HepG2 (cell line): ENCODE results near the gene SMARCD1. TPM values are rescaled to one million over a fixed set of nuclear protein-coding genes. Genes with fewer than 3 reads are reported as not detected.
A peak's percentile ranks its signal among the peaks of the same experiment; 100 is the strongest.

Source experiments
- EEA1 ChIP-seq: sonication (generic); formaldehyde crosslinking; IDR thresholded peaks from 2 replicates; pipeline ENCODE4 v1.5.1; 2020; ENCODE audit warnings: mild to moderate bottlenecking, missing genetic modification reagents, borderline replicate concordance
- FOXK1 ChIP-seq: sonication (generic); formaldehyde crosslinking; IDR thresholded peaks from 2 replicates; pipeline ENCODE4 v1.4.0; 2020; ENCODE audit warnings: low read depth, missing genetic modification reagents, borderline replicate concordance
- FUBP1 ChIP-seq: sonication (generic); formaldehyde crosslinking; IDR thresholded peaks from 2 replicates; pipeline ENCODE4 v1.5.1; 2020; ENCODE audit warnings: missing genetic modification reagents, mild to moderate bottlenecking, borderline replicate concordance
- HOMEZ ChIP-seq: IDR thresholded peaks from 2 replicates; pipeline ENCODE4 v1.6.1; 2016; ENCODE audit warnings: low read depth
- MAZ ChIP-seq, 2 experiments: sonication (generic) in 1 of 2; formaldehyde crosslinking in 1 of 2; IDR thresholded peaks; 2 replicates each; pipeline versions ENCODE4 v1.5.0 to v1.6.1; 2012 to 2020; ENCODE audit warnings: low read depth in 2 of 2, mild to moderate bottlenecking in 2 of 2, borderline replicate concordance in 1 of 2, improper control_type of control experiment in 1 of 2, low read length in 1 of 2, missing genetic modification reagents in 1 of 2, moderate library complexity in 1 of 2
- NCOA5 ChIP-seq: sonication (generic); formaldehyde crosslinking; IDR thresholded peaks from 2 replicates; pipeline ENCODE4 v1.4.0; 2020; ENCODE audit warnings: missing genetic modification reagents
- NKX3-1 ChIP-seq: sonication (generic); formaldehyde crosslinking; IDR thresholded peaks from 2 replicates; pipeline ENCODE4 v1.5.0; 2020; ENCODE audit warnings: missing genetic modification reagents
- SP5 ChIP-seq: IDR thresholded peaks from 2 replicates; pipeline ENCODE4 v1.6.1; 2016; ENCODE audit warnings: low read depth, borderline replicate concordance
- ZFP82 ChIP-seq: sonication (generic); formaldehyde crosslinking; IDR thresholded peaks from 2 replicates; pipeline ENCODE4 v1.5.1; 2020; ENCODE audit warnings: mild to moderate bottlenecking, missing genetic modification reagents, borderline replicate concordance
- ZNF160 ChIP-seq: sonication (generic); formaldehyde crosslinking; IDR thresholded peaks from 2 replicates; pipeline ENCODE4 v1.8.0; 2022; ENCODE audit warnings: mild to moderate bottlenecking, inconsistent platforms, missing genetic modification reagents
- ZNF337 ChIP-seq: sonication (generic); formaldehyde crosslinking; IDR thresholded peaks from 2 replicates; pipeline ENCODE4 v1.5.1; 2020; ENCODE audit warnings: missing genetic modification reagents, low read depth, mild to moderate bottlenecking, borderline replicate concordance
- ZNF556 ChIP-seq: sonication (generic); formaldehyde crosslinking; IDR thresholded peaks from 2 replicates; pipeline ENCODE4 v1.4.0; 2020; ENCODE audit warnings: mild to moderate bottlenecking, missing genetic modification reagents, borderline replicate concordance
- ZNF761 ChIP-seq: sonication (generic); formaldehyde crosslinking; conservative IDR thresholded peaks from 2 replicates; pipeline ENCODE4 v1.4.0; 2020; ENCODE audit warnings: mild to moderate bottlenecking, missing genetic modification reagents
- polyA plus RNA-seq, 8 experiments: library from polyadenylated mRNA; depleted of rRNA in 3 of 8; stranded (reverse) in 7 of 8; unstranded in 1 of 8; fragments of >200 nt; fragmentation: Illumina TruSeq in 4 of 8; extraction: Trizol in 4 of 8; gene quantifications; 2 replicates each; pipeline versions ENCODE4 v1.2.1 to v1.2.3, GENCODE V29; 2011 to 2016; ENCODE audit warnings: low read depth in 4 of 8, missing spikeins in 1 of 8, mixed read lengths in 1 of 8; ENCODE audit not compliant: insufficient read depth in 1 of 8
- total RNA-seq, 5 experiments: library from RNA; depleted of rRNA; stranded (reverse); fragments of >200 nt; fragmentation: Illumina TruSeq; extraction: Trizol; gene quantifications; 2 replicates each; pipeline ENCODE4 v1.2.3, GENCODE V29; 2016; ENCODE audit warnings: low read depth in 1 of 5
- TF ChIP-seq, protein P1 (sequence below): sonication (generic); formaldehyde crosslinking; IDR thresholded peaks from 2 replicates; pipeline ENCODE4 v1.4.0; 2020; ENCODE audit warnings: mild to moderate bottlenecking, missing genetic modification reagents
- TF ChIP-seq, protein P2 (sequence below): sonication (generic); formaldehyde crosslinking; IDR thresholded peaks from 2 replicates; pipeline ENCODE4 v1.9.0; 2021; ENCODE audit warnings: mild to moderate bottlenecking, missing genetic modification reagents

Gene SMARCD1
- total and polyA plus RNA-seq, 2 of the 13 experiments (the other 11 are each of a cell fraction or from before 2014, with no cell fraction given) = 51.7 to 54.6 TPM

- peak; percentile 70; the same call in 1 of the 2 replicates for TF ChIP-seq HOMEZ (CRISPR knock-in tag)
- TF ChIP-seq ZNF337 (CRISPR knock-in tag) = no peak
- TF ChIP-seq, protein P1, sequence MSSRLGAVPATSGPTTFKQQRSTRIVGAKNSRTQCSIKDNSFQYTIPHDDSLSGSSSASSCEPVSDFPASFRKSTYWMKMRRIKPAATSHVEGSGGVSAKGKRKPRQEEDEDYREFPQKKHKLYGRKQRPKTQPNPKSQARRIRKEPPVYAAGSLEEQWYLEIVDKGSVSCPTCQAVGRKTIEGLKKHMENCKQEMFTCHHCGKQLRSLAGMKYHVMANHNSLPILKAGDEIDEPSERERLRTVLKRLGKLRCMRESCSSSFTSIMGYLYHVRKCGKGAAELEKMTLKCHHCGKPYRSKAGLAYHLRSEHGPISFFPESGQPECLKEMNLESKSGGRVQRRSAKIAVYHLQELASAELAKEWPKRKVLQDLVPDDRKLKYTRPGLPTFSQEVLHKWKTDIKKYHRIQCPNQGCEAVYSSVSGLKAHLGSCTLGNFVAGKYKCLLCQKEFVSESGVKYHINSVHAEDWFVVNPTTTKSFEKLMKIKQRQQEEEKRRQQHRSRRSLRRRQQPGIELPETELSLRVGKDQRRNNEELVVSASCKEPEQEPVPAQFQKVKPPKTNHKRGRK (CRISPR knock-in tag) = no peak
- TF ChIP-seq NCOA5 (CRISPR knock-in tag) = no peak
- TF ChIP-seq, protein P2, sequence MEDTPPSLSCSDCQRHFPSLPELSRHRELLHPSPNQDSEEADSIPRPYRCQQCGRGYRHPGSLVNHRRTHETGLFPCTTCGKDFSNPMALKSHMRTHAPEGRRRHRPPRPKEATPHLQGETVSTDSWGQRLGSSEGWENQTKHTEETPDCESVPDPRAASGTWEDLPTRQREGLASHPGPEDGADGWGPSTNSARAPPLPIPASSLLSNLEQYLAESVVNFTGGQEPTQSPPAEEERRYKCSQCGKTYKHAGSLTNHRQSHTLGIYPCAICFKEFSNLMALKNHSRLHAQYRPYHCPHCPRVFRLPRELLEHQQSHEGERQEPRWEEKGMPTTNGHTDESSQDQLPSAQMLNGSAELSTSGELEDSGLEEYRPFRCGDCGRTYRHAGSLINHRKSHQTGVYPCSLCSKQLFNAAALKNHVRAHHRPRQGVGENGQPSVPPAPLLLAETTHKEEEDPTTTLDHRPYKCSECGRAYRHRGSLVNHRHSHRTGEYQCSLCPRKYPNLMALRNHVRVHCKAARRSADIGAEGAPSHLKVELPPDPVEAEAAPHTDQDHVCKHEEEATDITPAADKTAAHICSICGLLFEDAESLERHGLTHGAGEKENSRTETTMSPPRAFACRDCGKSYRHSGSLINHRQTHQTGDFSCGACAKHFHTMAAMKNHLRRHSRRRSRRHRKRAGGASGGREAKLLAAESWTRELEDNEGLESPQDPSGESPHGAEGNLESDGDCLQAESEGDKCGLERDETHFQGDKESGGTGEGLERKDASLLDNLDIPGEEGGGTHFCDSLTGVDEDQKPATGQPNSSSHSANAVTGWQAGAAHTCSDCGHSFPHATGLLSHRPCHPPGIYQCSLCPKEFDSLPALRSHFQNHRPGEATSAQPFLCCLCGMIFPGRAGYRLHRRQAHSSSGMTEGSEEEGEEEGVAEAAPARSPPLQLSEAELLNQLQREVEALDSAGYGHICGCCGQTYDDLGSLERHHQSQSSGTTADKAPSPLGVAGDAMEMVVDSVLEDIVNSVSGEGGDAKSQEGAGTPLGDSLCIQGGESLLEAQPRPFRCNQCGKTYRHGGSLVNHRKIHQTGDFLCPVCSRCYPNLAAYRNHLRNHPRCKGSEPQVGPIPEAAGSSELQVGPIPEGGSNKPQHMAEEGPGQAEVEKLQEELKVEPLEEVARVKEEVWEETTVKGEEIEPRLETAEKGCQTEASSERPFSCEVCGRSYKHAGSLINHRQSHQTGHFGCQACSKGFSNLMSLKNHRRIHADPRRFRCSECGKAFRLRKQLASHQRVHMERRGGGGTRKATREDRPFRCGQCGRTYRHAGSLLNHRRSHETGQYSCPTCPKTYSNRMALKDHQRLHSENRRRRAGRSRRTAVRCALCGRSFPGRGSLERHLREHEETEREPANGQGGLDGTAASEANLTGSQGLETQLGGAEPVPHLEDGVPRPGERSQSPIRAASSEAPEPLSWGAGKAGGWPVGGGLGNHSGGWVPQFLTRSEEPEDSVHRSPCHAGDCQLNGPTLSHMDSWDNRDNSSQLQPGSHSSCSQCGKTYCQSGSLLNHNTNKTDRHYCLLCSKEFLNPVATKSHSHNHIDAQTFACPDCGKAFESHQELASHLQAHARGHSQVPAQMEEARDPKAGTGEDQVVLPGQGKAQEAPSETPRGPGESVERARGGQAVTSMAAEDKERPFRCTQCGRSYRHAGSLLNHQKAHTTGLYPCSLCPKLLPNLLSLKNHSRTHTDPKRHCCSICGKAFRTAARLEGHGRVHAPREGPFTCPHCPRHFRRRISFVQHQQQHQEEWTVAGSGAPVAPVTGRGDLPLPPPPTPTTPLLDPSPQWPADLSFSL (CRISPR knock-in tag) = no peak
- TF ChIP-seq SP5 = peak; percentile 16; the same call in 1 of the 2 replicates
- TF ChIP-seq ZNF761 (CRISPR knock-in tag) = no peak
- no peak for TF ChIP-seq ZFP82 (CRISPR knock-in tag)
- no peak for TF ChIP-seq FOXK1 (CRISPR knock-in tag)
- no peak for TF ChIP-seq ZNF556
- TF ChIP-seq MAZ (IDR thresholded peaks at IDR 0.05; ENCODE audit: borderline replicate concordance, low read depth, low read length) = peak; percentile 46; the same call in 1 of the 2 replicates
- no peak for TF ChIP-seq MAZ (CRISPR knock-in tag; IDR thresholded peaks at IDR 0.05; ENCODE audit: low read depth)
- TF ChIP-seq EEA1 (CRISPR knock-in tag) = no peak
- TF ChIP-seq NKX3-1 (CRISPR knock-in tag) = no peak
- TF ChIP-seq ZNF160 (CRISPR knock-in tag) = no peak
- TF ChIP-seq FUBP1 (CRISPR knock-in tag) = no peak
Observed at GRCh38 chr12:50103767-50104321, 18.7 kb downstream of the SMARCD1 start, which contains the start of gene GPD1 (continued).
